K562 (cell line): ENCODE results near the gene CS. TPM values are rescaled to one million over a fixed set of nuclear protein-coding genes. Genes with fewer than 3 reads are reported as not detected.
A peak's percentile ranks its signal among the peaks of the same experiment; 100 is the strongest.

Experiments
- ATAC-seq: fragments of 200-7000 bp; cut with Tn5 transposase; 3 replicates; pipeline ENCODE4 v1.9.1; 2020; ENCODE audit warnings: moderate library complexity
- BruUV-seq: library from RNA; stranded (reverse); fragments of 400-500 nt; replicated peaks from 2 replicates; lab custom pipeline; 2021; lab: Mats Ljungman, UMichigan
- CTCF ChIA-PET: fragments of 300-600 bp; formaldehyde crosslinking; extraction: SDS; loops from one replicate; lab custom pipeline; 2021; ENCODE audit warnings: low intra/inter-chr PET ratio; lab: Yijun Ruan, JAX
- POLR2A ChIA-PET: fragments of 300-600, 350-650 bp; sonication (Branson Sonifier 250); formaldehyde crosslinking; extraction: SDS; loops from one replicate; lab custom pipeline; 2021; ENCODE audit warnings: antibody characterized with exemption, inconsistent platforms; lab: Yijun Ruan, JAX
- DNase-seq, 4 experiments: peaks; one replicate each; pipeline versions ENCODE4 v3.0.0 to v3.0.0-alpha.2; 2011 to 2018; ENCODE audit warnings: low spot score in 3 of 4, mixed read lengths in 3 of 4; ENCODE audit errors: extremely low read depth in 1 of 4
- FAIRE-seq: peaks from 2 replicates; lab custom pipeline; 2011; peaks lifted over from hg19 to GRCh38; lab: Jason Lieb, UNC
- H2AFZ ChIP-seq: 2 replicates; pipeline ENCODE4 v1.6.0; 2011; ENCODE audit warnings: low read depth, low read length, control low read depth, inconsistent platforms
- H3K27ac ChIP-seq: fragments of 200-600 bp; 3 replicates; pipeline ENCODE4 v1.8.0; 2011; ENCODE audit warnings: low read depth, mild to moderate bottlenecking, control low read depth, inconsistent platforms, low read length, moderate library complexity, mixed read lengths; ENCODE audit errors: extremely low read depth
- H3K27me3 ChIP-seq, 2 experiments: fragments of 300-600 bp in 1 of 2; 2 replicates in 1 of 2; 3 replicates in 1 of 2; pipeline versions ENCODE4 v1.6.0 to v1.8.0; 2011; ENCODE audit warnings: inconsistent platforms in 2 of 2, low read length in 2 of 2, mild to moderate bottlenecking in 1 of 2, mixed read lengths in 1 of 2, moderate library complexity in 1 of 2; ENCODE audit not compliant: control insufficient read depth in 2 of 2, insufficient read depth in 2 of 2
- H3K36me3 ChIP-seq: fragments of 300-600 bp; 3 replicates; pipeline ENCODE4 v1.8.0; 2011; ENCODE audit warnings: mild to moderate bottlenecking, low read length, inconsistent platforms; ENCODE audit not compliant: control insufficient read depth, insufficient read depth
- H3K4me1 ChIP-seq, 2 experiments: fragments of 200-600 bp in 1 of 2; replicated peaks in 1 of 2; 2 replicates in 1 of 2; 3 replicates in 1 of 2; pipeline versions ENCODE4 v1.5.1 to v1.8.0; 2011; ENCODE audit warnings: inconsistent platforms in 2 of 2, low read length in 2 of 2, mild to moderate bottlenecking in 1 of 2, mixed read lengths in 1 of 2, moderate library complexity in 1 of 2; ENCODE audit not compliant: control insufficient read depth in 2 of 2, insufficient read depth in 2 of 2
- H3K4me2 ChIP-seq: 2 replicates; pipeline ENCODE4 v1.6.1; 2011; ENCODE audit warnings: low read length, control low read depth, inconsistent platforms, mixed read lengths; ENCODE audit not compliant: insufficient read depth
- H3K4me3 ChIP-seq: fragments of 200-600 bp; sonication (generic), shearing (Covaris generic); 2 replicates; pipeline ENCODE4 v1.5.1; 2016; ENCODE audit warnings: control low read depth, inconsistent platforms
- H3K79me2 ChIP-seq: fragments of 200-600 bp; 3 replicates; pipeline ENCODE4 v1.8.0; 2011; ENCODE audit warnings: low read length, inconsistent platforms; ENCODE audit not compliant: control insufficient read depth, insufficient read depth
- H3K9ac ChIP-seq, 2 experiments: 2 replicates each; pipeline versions ENCODE4 v1.6.0 to v1.6.1; 2011; ENCODE audit warnings: low read depth in 2 of 2, low read length in 2 of 2, control low read depth in 1 of 2, inconsistent platforms in 1 of 2, mild to moderate bottlenecking in 1 of 2, mixed read lengths in 1 of 2; ENCODE audit not compliant: insufficient read depth in 1 of 2
- H3K9me1 ChIP-seq: one replicate; pipeline ENCODE4 v1.6.0; 2011; ENCODE audit warnings: inconsistent platforms, mild to moderate bottlenecking, low read length, moderate library complexity; ENCODE audit not compliant: control insufficient read depth, insufficient read depth
- H3K9me3 ChIP-seq: replicated peaks from 2 replicates; pipeline ENCODE4 v1.5.1; 2011; ENCODE audit warnings: low read depth, low read length, inconsistent platforms; ENCODE audit not compliant: control insufficient read depth, insufficient read depth
- H4K20me1 ChIP-seq: replicated peaks from 2 replicates; pipeline ENCODE4 v1.6.1; 2011; ENCODE audit warnings: low read length, inconsistent platforms, mixed read lengths; ENCODE audit not compliant: control insufficient read depth, insufficient read depth
- ETS2 ChIP-seq: IDR thresholded peaks from 2 replicates; pipeline ENCODE4 v1.6.1; 2016; ENCODE audit warnings: borderline replicate concordance, missing genetic modification characterization, mild to moderate bottlenecking, moderate library complexity, missing compliant biosample characterization; ENCODE audit not compliant: poor library complexity, severe bottlenecking
- KDM1A ChIP-seq, 2 experiments: fragments of 450-650 bp; IDR thresholded peaks; 2 replicates each; pipeline ENCODE4 v1.6.1; 2016; ENCODE audit warnings: mild to moderate bottlenecking in 2 of 2
- L3MBTL2 ChIP-seq: fragments of 450-650 bp; IDR thresholded peaks from 2 replicates; pipeline ENCODE4 v1.6.1; 2016; ENCODE audit warnings: mild to moderate bottlenecking, moderate library complexity
- MED1 ChIP-seq: sonication (generic); formaldehyde crosslinking; IDR thresholded peaks from 2 replicates; pipeline ENCODE4 v1.8.1; 2023; ENCODE audit warnings: missing genetic modification reagents, borderline replicate concordance
- POLR2G ChIP-seq: fragments of 200-400 bp; formaldehyde crosslinking; IDR thresholded peaks from 2 replicates; pipeline ENCODE4 v1.6.1; 2017; ENCODE audit warnings: low read depth, mild to moderate bottlenecking, antibody characterized with exemption, low read length, moderate library complexity
- WGBS: fragments of 100-300 bp; shearing (Covaris generic); methylation state at CpG from one replicate; pipeline ENCODE4 v1.1.6; 2016; ENCODE audit warnings: low coverage, mixed read lengths; ENCODE audit not compliant: insufficient coverage; ENCODE audit errors: missing lambda C conversion rate; 5-methylcytosine and 5-hydroxymethylcytosine counted together
- in situ Hi-C: fragments of 300-500 bp; cut with MboI; formaldehyde crosslinking; loops from 4 replicates; pipeline ENCODE4 v1.15.0; 2018; ENCODE audit warnings: inconsistent platforms, mixed read lengths
- intact Hi-C: fragments of 100-400 bp; cut with micrococcal nuclease; formaldehyde crosslinking; loops from 2 replicates; pipeline ENCODE4 v1.14.2; 2022
- polyA plus RNA-seq, 8 experiments: library from polyadenylated mRNA; depleted of rRNA in 4 of 8; stranded (reverse) in 5 of 8; unstranded in 3 of 8; fragments of >200 nt; fragmentation: Nextera tagmentation in 2 of 8; fragmentation: Illumina TruSeq in 1 of 8; extraction: Ambion mirVana in 2 of 8; extraction: Trizol in 1 of 8; gene quantifications; 2 replicates each; pipeline versions ENCODE4 v1.2.1 to v1.2.3, GENCODE V29; 2011 to 2014; ENCODE audit warnings: inconsistent platforms in 1 of 8, missing spikeins in 1 of 8
- total RNA-seq, 7 experiments: library from RNA; depleted of rRNA in 6 of 7; stranded (reverse); fragments of >200 nt in 6 of 7; fragmentation: Illumina TruSeq in 2 of 7; extraction: Trizol in 2 of 7; gene quantifications; 2 replicates each; pipeline versions ENCODE4 v1.2.1 to v1.2.3, GENCODE V29; 2011 to 2021; ENCODE audit warnings: low replicate concordance in 1 of 7
- TF ChIP-seq, protein P1 (sequence below): sonication (generic); formaldehyde crosslinking; IDR thresholded peaks from 2 replicates; pipeline ENCODE4 v1.8.0; 2022; ENCODE audit warnings: missing genetic modification reagents, mild to moderate bottlenecking, borderline replicate concordance
- TF ChIP-seq, protein P2 (sequence below): fragments of 250-450 bp; sonication (Bioruptor Pico); IDR thresholded peaks from 2 replicates; pipeline ENCODE4 v1.5.0; 2021; ENCODE audit warnings: mild to moderate bottlenecking, moderate library complexity

CS gene
- total and polyA plus RNA-seq, 9 of the 15 experiments (the other 6 are each of a cell fraction or from before 2014, with no cell fraction given): 99.9 to 390 (median 149) TPM

DNA sequence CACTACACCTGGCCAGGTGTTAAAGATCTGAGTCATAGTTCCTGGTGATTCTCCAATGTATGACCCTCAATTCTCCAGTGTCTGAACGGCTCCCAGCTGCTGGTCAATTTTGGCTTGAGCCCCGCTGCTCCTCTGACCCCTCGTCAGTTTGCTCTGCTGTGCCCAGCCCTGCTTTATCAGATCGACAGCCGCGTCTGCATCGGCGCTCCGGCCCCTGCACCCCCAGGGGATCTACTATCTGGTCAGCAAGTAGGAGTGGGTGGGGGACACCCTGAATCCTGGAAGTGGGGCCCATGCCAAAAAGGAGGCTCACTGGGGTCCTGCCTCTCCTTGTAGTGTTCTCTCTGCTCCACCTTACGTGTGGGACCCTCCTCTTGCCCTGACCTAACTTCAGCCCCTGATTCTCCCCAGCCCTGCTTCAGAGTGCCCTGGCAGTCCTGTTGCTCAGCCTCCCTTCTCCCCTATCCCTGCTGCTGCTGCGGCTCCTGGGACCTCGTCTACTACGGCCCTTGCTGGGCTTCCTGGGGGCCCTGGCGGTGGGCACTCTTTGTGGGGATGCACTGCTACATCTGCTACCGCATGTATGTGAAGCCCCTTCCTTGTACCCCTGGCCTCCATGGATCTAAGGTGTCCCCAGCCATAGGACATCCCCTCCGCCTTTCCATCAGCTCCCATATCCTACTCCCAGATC lies 65.2 kb downstream of the CS start:
- H3K9ac ChIP-seq: peak overlapping the region in 1 of 2 experiments; percentile 76; a peak in 2 of 4 replicates
- H3K27me3 ChIP-seq: no peaks in the 10 kb centered on the region
- H3K4me2 ChIP-seq: peak overlapping the region; percentile 46; the same call in 1 of the 2 replicates
- H3K9me1 ChIP-seq: no peaks in the 10 kb centered on the region
- TF ChIP-seq ETS2 (tag) (no peak), L3MBTL2 (no peak), POLR2G (peak; percentile 37; the same call in 1 of the 2 replicates)
- no peak for FAIRE-seq
- no peaks in the 10 kb centered on the region for H3K79me2 ChIP-seq
- ChIA-PET POLR2A (interaction anchor here (0.6 to 3.2 kb wide), 6 partner anchors 12 to 59 kb away, joined by 3 to 12 read pairs (median 5); partner anchors contain the start of gene ANKRD52), CTCF (no interaction called here)
- H3K4me1 ChIP-seq: peaks cover 6 to 29% of the 10 kb centered on the region in 2 experiments; a peak in 3 of 5 replicates
- ATAC-seq: peak; percentile 12; the same call in 1 of the 3 replicates
- DNase-seq: no peak
- H3K4me3 ChIP-seq: no peak overlapping the region
- H3K36me3 ChIP-seq: peaks cover 10% of the 10 kb centered on the region; the same call in 1 of the 3 replicates
- H4K20me1 ChIP-seq: no peaks in the 10 kb centered on the region
- in situ Hi-C loops: no loop called here
- no TSS peak for BruUV-seq
- intact Hi-C loops: no loop called here
- 28% methylated on average over 15 of the region's 16 CpGs for WGBS
- no peaks in the 10 kb centered on the region for H3K9me3 ChIP-seq
- no peak overlapping the region for H3K27ac ChIP-seq
- no peak overlapping the region for H2AFZ ChIP-seq

DNA sequence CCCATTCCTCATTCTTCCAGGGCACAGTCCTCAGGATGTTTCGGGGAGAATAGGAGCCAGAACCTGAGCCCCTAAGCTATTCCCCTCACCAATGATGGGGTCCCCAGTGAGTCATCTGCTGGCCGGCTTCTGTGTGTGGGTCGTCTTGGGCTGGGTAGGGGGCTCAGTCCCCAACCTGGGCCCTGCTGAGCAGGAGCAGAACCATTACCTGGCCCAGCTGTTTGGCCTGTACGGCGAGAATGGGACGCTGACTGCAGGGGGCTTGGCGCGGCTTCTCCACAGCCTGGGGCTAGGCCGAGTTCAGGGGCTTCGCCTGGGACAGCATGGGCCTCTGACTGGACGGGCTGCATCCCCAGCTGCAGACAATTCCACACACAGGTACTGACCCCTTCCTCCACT lies 68.9 kb downstream of the CS start:
- Histone ChIP-seq H3K79me2 (no peaks in the 10 kb centered on the region), H3K27ac (no peak overlapping the region), H3K9me3 (no peaks in the 10 kb centered on the region), H3K9ac (peak overlapping the region in 1 of 2 experiments; percentile 32; a peak in 1 of 4 replicates), H2AFZ (no peak overlapping the region), H3K27me3 (no peaks in the 10 kb centered on the region), H3K9me1 (no peaks in the 10 kb centered on the region), H3K4me1 (peaks cover 14 to 18% of the 10 kb centered on the region in 2 experiments; a peak in 4 of 5 replicates), H3K4me3 (no peak overlapping the region), H3K36me3 (peaks cover 6% of the 10 kb centered on the region; the same call in 2 of the 3 replicates), H4K20me1 (no peaks in the 10 kb centered on the region), H3K4me2 (no peak overlapping the region)
- intact Hi-C loops (no loop called here), in situ Hi-C loops (no loop called here)
- WGBS: 76% methylated on average over 11 of the region's 11 CpGs
- ChIA-PET CTCF (no interaction called here), POLR2A (interaction anchor here (0.7 to 2.0 kb wide), 6 partner anchors 9 to 447 kb away, joined by 3 to 6 read pairs (median 4); partner anchors contain the start of gene RNF41)
- no TSS peak for BruUV-seq
- no peak for DNase-seq
- no peak for ATAC-seq
- no peak for FAIRE-seq
- no peak for TF ChIP-seq MED1 (CRISPR knock-in tag)
- TF ChIP-seq KDM1A (IDR thresholded peaks at IDR 0.05): no peak
- TF ChIP-seq, protein P1, sequence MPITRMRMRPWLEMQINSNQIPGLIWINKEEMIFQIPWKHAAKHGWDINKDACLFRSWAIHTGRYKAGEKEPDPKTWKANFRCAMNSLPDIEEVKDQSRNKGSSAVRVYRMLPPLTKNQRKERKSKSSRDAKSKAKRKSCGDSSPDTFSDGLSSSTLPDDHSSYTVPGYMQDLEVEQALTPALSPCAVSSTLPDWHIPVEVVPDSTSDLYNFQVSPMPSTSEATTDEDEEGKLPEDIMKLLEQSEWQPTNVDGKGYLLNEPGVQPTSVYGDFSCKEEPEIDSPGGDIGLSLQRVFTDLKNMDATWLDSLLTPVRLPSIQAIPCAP (CRISPR knock-in tag): no peak
- TF ChIP-seq, protein P2, sequence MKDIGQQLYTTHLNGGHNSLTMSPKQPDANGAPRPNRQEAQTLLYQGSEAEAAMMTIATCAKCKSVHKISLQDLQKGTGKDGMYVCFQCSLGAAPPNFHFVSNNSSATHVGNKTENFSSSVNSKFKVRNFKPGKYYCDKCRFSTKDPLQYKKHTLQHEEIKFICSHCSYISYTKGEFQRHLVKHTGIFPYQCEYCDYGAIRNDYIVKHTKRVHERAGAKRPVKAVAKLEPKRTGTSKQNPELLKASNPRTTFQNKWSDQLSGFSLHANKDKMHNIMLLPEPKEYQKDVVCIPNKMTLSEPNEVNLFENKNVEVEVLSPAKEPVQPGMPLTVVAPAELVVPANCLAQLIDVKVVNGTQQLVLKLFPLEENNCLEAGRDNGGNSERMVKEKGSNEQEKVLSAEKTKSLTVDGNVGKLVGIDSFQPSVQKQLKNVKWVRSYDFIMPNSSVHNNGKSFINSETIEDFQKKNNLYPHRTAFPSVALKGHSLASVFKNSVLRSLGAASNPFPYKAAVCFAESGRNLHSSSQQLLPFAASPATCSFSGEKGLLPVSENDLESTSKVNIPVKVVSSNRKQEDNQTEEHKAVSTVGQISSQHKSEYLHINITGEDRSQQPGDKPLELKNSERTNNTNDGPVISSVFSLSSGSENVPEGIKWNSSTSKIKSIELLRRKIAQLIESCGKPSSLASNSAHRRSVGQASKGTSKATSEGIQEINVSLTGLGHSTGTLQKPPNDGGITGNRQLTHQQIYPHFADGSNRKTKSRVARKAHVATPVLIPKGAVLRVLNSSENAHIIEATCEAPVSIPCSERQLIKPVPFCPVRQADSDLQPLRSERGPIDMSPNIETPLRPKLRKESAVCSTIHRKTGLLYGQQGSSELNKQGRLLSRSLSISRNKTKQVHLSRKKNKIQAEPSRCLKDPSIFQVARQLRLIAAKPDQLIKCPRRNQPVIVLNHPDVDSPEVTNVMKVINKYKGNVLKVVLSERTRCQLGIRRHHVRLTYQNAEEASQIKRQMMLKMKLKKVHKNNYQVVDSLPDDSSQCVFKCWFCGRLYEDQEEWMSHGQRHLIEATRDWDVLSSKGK (CRISPR knock-in tag): no peak
